ENCODE results near the gene E2F6. TPM values are rescaled to one million over a fixed set of nuclear protein-coding genes. Genes with fewer than 3 reads are reported as not detected.

Gene E2F6
- total and polyA plus RNA-seq, 2 of the 8 experiments (the other 6 are each of a cell fraction or from before 2014, with no cell fraction given), result 8.3 to 14.9 TPM

DNA sequence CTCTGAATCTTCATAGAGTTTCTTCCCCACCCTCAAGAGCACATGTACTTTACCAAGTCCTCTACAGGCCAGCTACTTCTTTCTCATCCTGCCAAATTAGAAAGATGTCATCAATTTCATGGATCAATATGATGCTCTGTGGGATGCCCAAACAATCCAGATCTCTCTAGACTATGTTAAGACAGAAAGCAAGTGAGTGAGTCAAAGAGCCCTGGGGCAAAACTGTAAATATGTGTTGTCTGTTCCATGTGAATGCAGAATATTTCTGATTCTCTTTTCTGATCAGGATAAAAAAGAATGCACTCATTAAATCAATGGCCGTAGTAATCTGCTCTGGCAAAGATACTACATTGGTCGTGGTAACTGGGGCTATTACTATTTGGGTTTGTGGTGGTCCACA is 68.4 kb downstream of the E2F6 start:
- no peak for DNase-seq (ENCODE audit: low read depth in 1 of 2, low spot score in 2 of 2)
- H3K79me1 ChIP-seq (ENCODE audit: low read depth, low read length), result no peaks in the 10 kb centered on the region

More for the DNA sequence above, 68.4 kb downstream of the E2F6 start:
- no peak overlapping the region for H3K27ac ChIP-seq (ENCODE audit: low read depth, low read length)
- no peaks in the 10 kb centered on the region; a peak in 1 of 4 replicates for H3K9me3 ChIP-seq (ENCODE audit: insufficient read depth in 2 of 2, low read depth in 1 of 2, low read length in 1 of 2)
- H3K27me3 ChIP-seq (replicated peaks in 1 of 4; ENCODE audit: control insufficient read depth in 3 of 4, extremely low read depth in 1 of 4, insufficient read depth in 3 of 4, low read length in 3 of 4), result no peaks in the 10 kb centered on the region
- H3K79me2 ChIP-seq (ENCODE audit: control insufficient read depth in 1 of 2, insufficient read depth in 2 of 2, low read length in 2 of 2), result no peaks in the 10 kb centered on the region
- H2AK5ac ChIP-seq (ENCODE audit: low read depth, low read length), result no peak overlapping the region
- H3K56ac ChIP-seq (replicated peaks; ENCODE audit: insufficient read length, low read depth, low read length), result no peak overlapping the region
- no peak overlapping the region for H3K9ac ChIP-seq (replicated peaks in 1 of 4; ENCODE audit: extremely low read depth in 1 of 4, low read depth in 3 of 4, low read length in 3 of 4)
- ChIA-PET CTCF (ENCODE audit: partially characterized antibody) (interaction anchor here (0.6 to 4.7 kb wide), 7 partner anchors 9 to 265 kb away, joined by 3 to 14 read pairs (median 5); a partner anchor contains a TSS), POLR2A (ENCODE audit: partially characterized antibody) (interaction anchor here (1.4 kb wide), 1 partner anchor 23 kb away, joined by 3 read pairs; no protein-coding TSS in a partner anchor)
- no peak overlapping the region for H2BK5ac ChIP-seq (ENCODE audit: low read depth, low read length)
- no peak overlapping the region for H4K5ac ChIP-seq (ENCODE audit: insufficient read length, low read depth, low read length)
- H3K4me2 ChIP-seq (ENCODE audit: insufficient read depth in 1 of 2, low read depth in 2 of 2, low read length in 2 of 2), result no peak overlapping the region
- H4K8ac ChIP-seq (ENCODE audit: extremely low read depth, insufficient read depth, low read length), result no peak overlapping the region
- H3K14ac ChIP-seq (ENCODE audit: insufficient read length), result no peak overlapping the region
- H4K91ac ChIP-seq (replicated peaks; ENCODE audit: insufficient read length, low read length), result no peak overlapping the region
- H3K4me3 ChIP-seq (ENCODE audit: extremely low read depth in 1 of 4, insufficient read depth in 2 of 4, low read depth in 3 of 4, low read length in 4 of 4), result no peak overlapping the region
- no peak overlapping the region for H2BK20ac ChIP-seq (ENCODE audit: low read length)
- no peak overlapping the region for H3K18ac ChIP-seq (ENCODE audit: extremely low read depth, low read length)
- H3K23me2 ChIP-seq (ENCODE audit: low read depth, low read length), result no peaks in the 10 kb centered on the region
- no peak overlapping the region for H2AFZ ChIP-seq (ENCODE audit: low read length)
- H3K36me3 ChIP-seq (ENCODE audit: control insufficient read depth in 2 of 4, insufficient read depth in 4 of 4, low read length in 3 of 4), result no peaks in the 10 kb centered on the region
- H2BK15ac ChIP-seq (ENCODE audit: low read length), result no peak overlapping the region
- H3K4me1 ChIP-seq (replicated peaks in 1 of 4; ENCODE audit: control insufficient read depth in 3 of 4, insufficient read depth in 4 of 4, low read length in 3 of 4), result peaks cover 0 to 4% (median 2%) of the 10 kb centered on the region in 4 experiments; a peak in 3 of 7 replicates
- no peak overlapping the region for H2BK120ac ChIP-seq (replicated peaks; ENCODE audit: low read depth, low read length)
- no peak overlapping the region for H3K4ac ChIP-seq (replicated peaks; ENCODE audit: insufficient read length, low read depth, low read length)
- no peak overlapping the region for H2BK12ac ChIP-seq (ENCODE audit: low read depth, low read length)
- no peaks in the 10 kb centered on the region for H4K20me1 ChIP-seq (replicated peaks in 1 of 2; ENCODE audit: control insufficient read depth in 1 of 2, insufficient read depth in 2 of 2, low read length in 2 of 2)
- TF ChIP-seq EZH2 (IDR thresholded peaks at IDR 0.05; ENCODE audit: low read depth, low read length, severe bottlenecking) (no peak), CHD1 (IDR thresholded peaks at IDR 0.05; ENCODE audit: low read depth, low read length) (no peak), SIX5 (IDR thresholded peaks at IDR 0.05; ENCODE audit: low read depth, low read length) (no peak), NRF1 (IDR thresholded peaks at IDR 0.05; ENCODE audit: low read depth, low read length) (no peak), HDAC2 (IDR thresholded peaks at IDR 0.05; ENCODE audit: borderline replicate concordance in 1 of 2, low read depth in 2 of 2, low read length in 2 of 2) (no peak), CBX5 (IDR thresholded peaks at IDR 0.05; ENCODE audit: low read depth, low read length) (no peak), SRF (IDR thresholded peaks at IDR 0.05; ENCODE audit: low read depth, low read length) (no peak), FOSL1 (IDR thresholded peaks at IDR 0.05; ENCODE audit: insufficient read depth, low read depth, low read length) (no peak)
- H3K23ac ChIP-seq (ENCODE audit: insufficient read length), result no peak overlapping the region
- no peak for FAIRE-seq
- 91% methylated on average over 2 of the region's 2 CpGs; no CpG with 5 or more reads in 1 of the 2 experiments for WGBS, 2 experiments (ENCODE audit: extremely low coverage in 1 of 2, insufficient coverage in 1 of 2, insufficient read length in 1 of 2, insufficient replicate concordance in 2 of 2, low coverage in 1 of 2, low lambda C conversion rate in 2 of 2, missing lambda C conversion rate in 1 of 2)

All from H1 (cell line).